ENCODE measurements around the gene PRLR. TPM values are rescaled to one million over a fixed set of nuclear protein-coding genes. Genes with fewer than 3 reads are reported as not detected.

PRLR gene
- total RNA-seq, 1 donor from 2014 or later = not detected

GRCh38 chr5:35233121-35233520 lies 2.8 kb upstream of the PRLR start:
- Histone ChIP-seq H3K36me3 (ENCODE audit: control insufficient read depth, insufficient read depth, low read length) (no peaks in the 10 kb centered on the region), H3K4me3 (ENCODE audit: low read depth, low read length) (no peak overlapping the region), H3K27me3 (ENCODE audit: control insufficient read depth, insufficient read depth, low read length) (peaks cover 2% of the 10 kb centered on the region)
- TF ChIP-seq, protein P1, sequence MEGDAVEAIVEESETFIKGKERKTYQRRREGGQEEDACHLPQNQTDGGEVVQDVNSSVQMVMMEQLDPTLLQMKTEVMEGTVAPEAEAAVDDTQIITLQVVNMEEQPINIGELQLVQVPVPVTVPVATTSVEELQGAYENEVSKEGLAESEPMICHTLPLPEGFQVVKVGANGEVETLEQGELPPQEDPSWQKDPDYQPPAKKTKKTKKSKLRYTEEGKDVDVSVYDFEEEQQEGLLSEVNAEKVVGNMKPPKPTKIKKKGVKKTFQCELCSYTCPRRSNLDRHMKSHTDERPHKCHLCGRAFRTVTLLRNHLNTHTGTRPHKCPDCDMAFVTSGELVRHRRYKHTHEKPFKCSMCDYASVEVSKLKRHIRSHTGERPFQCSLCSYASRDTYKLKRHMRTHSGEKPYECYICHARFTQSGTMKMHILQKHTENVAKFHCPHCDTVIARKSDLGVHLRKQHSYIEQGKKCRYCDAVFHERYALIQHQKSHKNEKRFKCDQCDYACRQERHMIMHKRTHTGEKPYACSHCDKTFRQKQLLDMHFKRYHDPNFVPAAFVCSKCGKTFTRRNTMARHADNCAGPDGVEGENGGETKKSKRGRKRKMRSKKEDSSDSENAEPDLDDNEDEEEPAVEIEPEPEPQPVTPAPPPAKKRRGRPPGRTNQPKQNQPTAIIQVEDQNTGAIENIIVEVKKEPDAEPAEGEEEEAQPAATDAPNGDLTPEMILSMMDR (IDR thresholded peaks at IDR 0.05; ENCODE audit: insufficient read depth, low read length, severe bottlenecking) = no peak
- no peak for DNase-seq (ENCODE audit: low read depth)
- no peak for FAIRE-seq

DNA sequence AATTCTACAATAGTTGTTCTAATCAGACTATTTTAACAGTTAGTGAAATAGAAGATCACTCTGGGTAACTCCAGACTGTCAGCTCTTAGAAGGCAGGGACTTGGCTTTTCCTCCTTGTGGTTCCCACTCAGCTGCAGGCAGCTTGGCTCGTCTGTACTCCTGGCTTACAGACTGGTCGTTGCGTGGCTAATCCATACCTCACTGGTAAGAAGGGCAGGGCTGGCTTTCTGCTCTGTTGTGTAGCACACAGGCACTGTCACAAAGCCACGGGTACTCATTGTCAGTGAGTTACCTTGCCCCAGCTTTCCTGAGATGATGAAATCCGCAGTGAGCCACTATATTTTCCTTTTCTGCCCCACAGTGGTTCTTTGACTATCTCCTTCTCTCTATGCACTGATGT lies 1.8 kb upstream of the PRLR start:
- H3K4me3 ChIP-seq (ENCODE audit: low read depth, low read length) = no peak overlapping the region
- FAIRE-seq (no peak), DNase-seq (ENCODE audit: low read depth) (no peak)
- peaks cover 2% of the 10 kb centered on the region for H3K27me3 ChIP-seq (ENCODE audit: control insufficient read depth, insufficient read depth, low read length)
- TF ChIP-seq, protein P1 (IDR thresholded peaks at IDR 0.05; ENCODE audit: insufficient read depth, low read length, severe bottlenecking) = no peak
- H3K36me3 ChIP-seq (ENCODE audit: control insufficient read depth, insufficient read depth, low read length) = no peaks in the 10 kb centered on the region

DNA sequence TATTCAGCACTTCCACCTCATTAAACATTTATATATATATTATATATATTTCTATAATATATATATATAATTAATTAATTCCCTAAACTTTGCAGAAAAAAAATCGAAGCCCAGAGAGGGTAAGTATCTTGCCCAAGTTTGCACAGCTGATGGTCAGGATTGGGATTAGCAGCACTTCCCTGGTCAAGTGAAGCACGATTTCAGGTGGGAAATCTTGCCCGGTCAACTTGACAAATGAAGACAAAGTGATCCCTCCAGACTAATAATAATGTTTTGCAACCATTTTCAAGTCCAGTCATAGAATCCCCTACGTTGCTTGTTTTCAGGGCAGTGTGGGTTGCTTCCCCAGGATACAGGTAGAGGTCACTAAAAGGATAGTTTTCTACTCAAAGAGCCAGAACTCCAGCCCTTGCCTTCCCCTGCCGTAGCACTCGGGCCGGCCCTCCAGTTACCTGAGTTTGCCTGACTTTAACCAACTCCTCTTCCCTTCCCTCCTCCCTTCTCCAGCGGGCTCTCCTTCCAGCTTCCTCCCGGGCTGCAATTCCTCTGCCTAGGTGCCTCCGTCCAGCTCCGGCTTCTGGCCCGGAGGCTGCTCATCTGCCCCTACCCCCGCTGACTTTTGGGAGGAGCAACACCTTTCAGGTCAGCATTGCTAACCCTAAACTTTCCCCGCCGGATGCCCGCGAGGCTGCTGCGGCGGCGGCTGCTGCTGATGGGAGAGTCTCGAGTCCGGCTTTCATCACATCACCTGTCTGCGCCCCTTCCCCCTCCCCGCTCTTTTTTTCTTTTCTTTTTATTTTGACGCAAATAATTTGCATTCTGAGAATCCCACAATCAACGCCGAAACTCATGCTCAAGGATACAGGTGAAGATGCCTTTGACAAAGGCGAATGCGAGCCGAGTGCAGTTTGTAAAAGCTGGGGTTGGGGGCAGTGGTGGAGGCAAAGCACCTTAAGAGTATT lies 930 bp downstream of the PRLR start:
- no peaks in the 10 kb centered on the region for H3K36me3 ChIP-seq (ENCODE audit: control insufficient read depth, insufficient read depth, low read length)
- peaks cover 2% of the 10 kb centered on the region for H3K27me3 ChIP-seq (ENCODE audit: control insufficient read depth, insufficient read depth, low read length)
- FAIRE-seq (no peak), DNase-seq (ENCODE audit: low read depth) (no peak)
- TF ChIP-seq, protein P1 (IDR thresholded peaks at IDR 0.05; ENCODE audit: insufficient read depth, low read length, severe bottlenecking) = no peak
- H3K4me3 ChIP-seq (ENCODE audit: low read depth, low read length) = no peak overlapping the region

- TF ChIP-seq, protein P1 (IDR thresholded peaks at IDR 0.05; ENCODE audit: insufficient read depth, low read length, severe bottlenecking) = no peak
- Histone ChIP-seq H3K36me3 (ENCODE audit: control insufficient read depth, insufficient read depth, low read length) (no peaks in the 10 kb centered on the region), H3K27me3 (ENCODE audit: control insufficient read depth, insufficient read depth, low read length) (peaks cover 2% of the 10 kb centered on the region), H3K4me3 (ENCODE audit: low read depth, low read length) (no peak overlapping the region)
- DNase-seq (ENCODE audit: low read depth) = no peak
- no peak for FAIRE-seq
Measured at GRCh38 chr5:35228310-35228709, 2.0 kb downstream of the PRLR start.

DNA sequence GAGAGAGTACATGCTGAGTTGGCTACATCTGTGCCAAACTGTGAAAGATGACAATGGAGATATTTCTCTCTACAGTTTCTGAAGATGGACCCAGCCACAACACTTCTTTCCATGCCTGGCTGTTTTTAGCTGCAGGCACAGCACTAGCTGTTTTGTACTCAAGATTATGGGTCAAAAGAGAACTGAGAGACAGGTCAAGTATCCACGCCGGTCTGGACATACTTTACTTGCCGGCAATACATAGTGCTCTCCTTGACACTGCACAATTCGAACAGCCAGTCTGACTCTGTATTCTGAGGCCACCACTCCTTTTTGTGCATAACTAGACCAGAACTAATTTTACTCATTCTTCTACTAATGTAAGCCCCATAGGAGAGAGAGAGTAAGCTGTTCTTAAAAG lies 2.6 kb downstream of the PRLR start:
- TF ChIP-seq, protein P1 (IDR thresholded peaks at IDR 0.05; ENCODE audit: insufficient read depth, low read length, severe bottlenecking) = no peak
- H3K4me3 ChIP-seq (ENCODE audit: low read depth, low read length) = no peak overlapping the region
- no peak for FAIRE-seq
- no peak for DNase-seq (ENCODE audit: low read depth)
- peaks cover 2% of the 10 kb centered on the region for H3K27me3 ChIP-seq (ENCODE audit: control insufficient read depth, insufficient read depth, low read length)
- no peaks in the 10 kb centered on the region for H3K36me3 ChIP-seq (ENCODE audit: control insufficient read depth, insufficient read depth, low read length)
